ENCODE results near the gene AHRR. TPM values are rescaled to one million over a fixed set of nuclear protein-coding genes. Genes with fewer than 3 reads are reported as not detected.

AHRR gene
- total RNA-seq, 1 experiment from 2014 or later: 1.9 TPM

- H3K9ac ChIP-seq (ENCODE audit: low read length): no peak overlapping the region
- no peak overlapping the region for H3K4me3 ChIP-seq (ENCODE audit: low read length)
- ChIA-PET POLR2A (ENCODE audit: unreplicated experiment) (no interaction called here), CTCF (no interaction called here)
- BruUV-seq (replicated peaks): no TSS peak
- no peak overlapping the region for H3K4me2 ChIP-seq (ENCODE audit: low read length)
- peaks cover 14% of the 10 kb centered on the region for H3K4me1 ChIP-seq (ENCODE audit: insufficient read depth, low read length)
- peaks cover 68% of the 10 kb centered on the region for H3K79me2 ChIP-seq (ENCODE audit: low read length)
- TF ChIP-seq EZH2phosphoT487 (IDR thresholded peaks at IDR 0.05; ENCODE audit: borderline replicate concordance, low read length): no peak
- TF ChIP-seq EZH2 (IDR thresholded peaks at IDR 0.05; ENCODE audit: low read length, unreplicated experiment): no peak
- no peak for TF ChIP-seq CTCF (conservative IDR thresholded peaks at IDR 0.05; ENCODE audit: low read depth, low read length)
- DNase-seq (no peak), ATAC-seq (no peak)
- H3F3A ChIP-seq (ENCODE audit: low read length, unreplicated experiment): no peaks in the 10 kb centered on the region
- intact Hi-C loops (cut with micrococcal nuclease): no loop called here
- H3K27me3 ChIP-seq (ENCODE audit: low read length): no peaks in the 10 kb centered on the region
- peaks cover 14% of the 10 kb centered on the region for H3K9me3 ChIP-seq (ENCODE audit: low read length)
- H3K9me2 ChIP-seq (replicated peaks; ENCODE audit: low read length): no peaks in the 10 kb centered on the region
- no peak overlapping the region for H2AFZ ChIP-seq (ENCODE audit: low read length)
- no peak overlapping the region for H3K27ac ChIP-seq (ENCODE audit: low read length)
- peaks cover 72% of the 10 kb centered on the region for H3K36me3 ChIP-seq (ENCODE audit: low read depth, low read length)
- no peaks in the 10 kb centered on the region for H4K20me1 ChIP-seq (ENCODE audit: low read length)
Observed at GRCh38 chr5:453725-454481, 132.4 kb downstream of the AHRR start.

GRCh38 chr5:454936-455335 lies 133.4 kb downstream of the AHRR start:
- no peak for ATAC-seq
- no peaks in the 10 kb centered on the region for H3F3A ChIP-seq (ENCODE audit: low read length, unreplicated experiment)
- no peaks in the 10 kb centered on the region for H3K9me2 ChIP-seq (replicated peaks; ENCODE audit: low read length)
- no TSS peak for BruUV-seq (replicated peaks)
- no peak overlapping the region for H3K4me2 ChIP-seq (ENCODE audit: low read length)
- H3K27me3 ChIP-seq (ENCODE audit: low read length): no peaks in the 10 kb centered on the region
- H4K20me1 ChIP-seq (ENCODE audit: low read length): no peaks in the 10 kb centered on the region
- peaks cover 14% of the 10 kb centered on the region for H3K9me3 ChIP-seq (ENCODE audit: low read length)
- H3K79me2 ChIP-seq (ENCODE audit: low read length): peaks cover 69% of the 10 kb centered on the region
- no peak for DNase-seq
- H3K9ac ChIP-seq (ENCODE audit: low read length): no peak overlapping the region
- ChIA-PET POLR2A (ENCODE audit: unreplicated experiment) (no interaction called here), CTCF (no interaction called here)
- H3K4me3 ChIP-seq (ENCODE audit: low read length): no peak overlapping the region
- intact Hi-C loops (cut with micrococcal nuclease): no loop called here
- TF ChIP-seq EZH2phosphoT487 (IDR thresholded peaks at IDR 0.05; ENCODE audit: borderline replicate concordance, low read length): no peak
- TF ChIP-seq CTCF (conservative IDR thresholded peaks at IDR 0.05; ENCODE audit: low read depth, low read length): no peak; the same call in 1 of the 2 replicates
- no peak for TF ChIP-seq EZH2 (IDR thresholded peaks at IDR 0.05; ENCODE audit: low read length, unreplicated experiment)
- H3K4me1 ChIP-seq (ENCODE audit: insufficient read depth, low read length): peaks cover 21% of the 10 kb centered on the region
- no peak overlapping the region for H2AFZ ChIP-seq (ENCODE audit: low read length)
- H3K27ac ChIP-seq (ENCODE audit: low read length): no peak overlapping the region
- H3K36me3 ChIP-seq (ENCODE audit: low read depth, low read length): peaks cover 68% of the 10 kb centered on the region

- intact Hi-C loops (cut with micrococcal nuclease): no loop called here
- Histone ChIP-seq H3K9me2 (replicated peaks; ENCODE audit: low read length) (no peaks in the 10 kb centered on the region), H3K9ac (ENCODE audit: low read length) (no peak overlapping the region), H4K20me1 (ENCODE audit: low read length) (no peaks in the 10 kb centered on the region), H3K79me2 (ENCODE audit: low read length) (peaks cover 75% of the 10 kb centered on the region), H3K4me1 (ENCODE audit: insufficient read depth, low read length) (peaks cover 21% of the 10 kb centered on the region), H3K27ac (ENCODE audit: low read length) (no peak overlapping the region), H2AFZ (ENCODE audit: low read length) (no peak overlapping the region), H3K36me3 (ENCODE audit: low read depth, low read length) (peaks cover 69% of the 10 kb centered on the region), H3K4me3 (ENCODE audit: low read length) (no peak overlapping the region), H3K9me3 (ENCODE audit: low read length) (peaks cover 14% of the 10 kb centered on the region), H3K27me3 (ENCODE audit: low read length) (no peaks in the 10 kb centered on the region), H3K4me2 (ENCODE audit: low read length) (no peak overlapping the region), H3F3A (ENCODE audit: low read length, unreplicated experiment) (no peaks in the 10 kb centered on the region)
- ChIA-PET CTCF (no interaction called here), POLR2A (ENCODE audit: unreplicated experiment) (no interaction called here)
- no TSS peak for BruUV-seq (replicated peaks)
- TF ChIP-seq EZH2 (IDR thresholded peaks at IDR 0.05; ENCODE audit: low read length, unreplicated experiment): no peak
- no peak for TF ChIP-seq CTCF (conservative IDR thresholded peaks at IDR 0.05; ENCODE audit: low read depth, low read length)
- no peak for TF ChIP-seq EZH2phosphoT487 (IDR thresholded peaks at IDR 0.05; ENCODE audit: borderline replicate concordance, low read length)
- DNase-seq: no peak
- no peak for ATAC-seq
Observed at GRCh38 chr5:455806-456205, 134.3 kb downstream of the AHRR start.
